Liver (tissue), 3 donors: ENCODE results near the gene NYNRIN.

ENCODE experiments used
- JUND ChIP-seq, 2 donors: IDR thresholded peaks; 2 replicates each; pipeline ENCODE4 v1.6.1; 2016; ENCODE audit warnings: antibody characterized with exemption in 2 of 2
- RAD21 ChIP-seq, 2 donors: IDR thresholded peaks; 2 replicates each; pipeline ENCODE4 v1.6.1; 2016; ENCODE audit warnings: antibody characterized with exemption in 2 of 2, mild to moderate bottlenecking in 2 of 2
- TF ChIP-seq, protein P1 (sequence below): fragments of 150-350 bp; IDR thresholded peaks from 2 replicates; pipeline ENCODE4 v1.5.1; 2017; ENCODE audit warnings: improper control_type of control experiment, low read depth, low read length; ENCODE audit not compliant: missing input control
- donor health status: healthy.
- donor health status: healthy.

DNA sequence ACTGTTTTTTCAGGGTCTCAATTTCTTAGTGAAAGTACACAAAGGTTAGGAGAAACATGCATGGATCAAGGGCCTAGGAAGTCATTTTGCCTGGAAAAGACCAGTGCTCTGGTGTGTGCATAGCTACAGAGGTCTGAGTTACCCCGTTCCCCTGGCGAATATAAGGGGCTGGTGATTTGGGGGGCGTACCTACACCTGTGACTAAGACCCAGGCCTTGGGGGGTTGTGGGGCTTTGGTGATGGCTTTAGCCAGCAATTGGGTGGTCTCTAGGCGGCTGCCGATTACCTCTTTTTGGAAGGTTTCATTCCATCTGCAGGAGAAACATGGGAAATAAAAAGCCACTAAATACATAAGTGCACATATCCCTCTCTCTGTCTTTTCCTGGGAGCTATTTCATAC, 42.7 kb downstream of the NYNRIN start:
- TF ChIP-seq, protein P1, sequence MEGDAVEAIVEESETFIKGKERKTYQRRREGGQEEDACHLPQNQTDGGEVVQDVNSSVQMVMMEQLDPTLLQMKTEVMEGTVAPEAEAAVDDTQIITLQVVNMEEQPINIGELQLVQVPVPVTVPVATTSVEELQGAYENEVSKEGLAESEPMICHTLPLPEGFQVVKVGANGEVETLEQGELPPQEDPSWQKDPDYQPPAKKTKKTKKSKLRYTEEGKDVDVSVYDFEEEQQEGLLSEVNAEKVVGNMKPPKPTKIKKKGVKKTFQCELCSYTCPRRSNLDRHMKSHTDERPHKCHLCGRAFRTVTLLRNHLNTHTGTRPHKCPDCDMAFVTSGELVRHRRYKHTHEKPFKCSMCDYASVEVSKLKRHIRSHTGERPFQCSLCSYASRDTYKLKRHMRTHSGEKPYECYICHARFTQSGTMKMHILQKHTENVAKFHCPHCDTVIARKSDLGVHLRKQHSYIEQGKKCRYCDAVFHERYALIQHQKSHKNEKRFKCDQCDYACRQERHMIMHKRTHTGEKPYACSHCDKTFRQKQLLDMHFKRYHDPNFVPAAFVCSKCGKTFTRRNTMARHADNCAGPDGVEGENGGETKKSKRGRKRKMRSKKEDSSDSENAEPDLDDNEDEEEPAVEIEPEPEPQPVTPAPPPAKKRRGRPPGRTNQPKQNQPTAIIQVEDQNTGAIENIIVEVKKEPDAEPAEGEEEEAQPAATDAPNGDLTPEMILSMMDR: no peak
- TF ChIP-seq JUND (IDR thresholded peaks at IDR 0.05) (no peak), RAD21 (IDR thresholded peaks at IDR 0.05) (no peak)
